HepG2 (cell line): ENCODE data around the gene SASH3. TPM values are rescaled to one million over a fixed set of nuclear protein-coding genes. Genes with fewer than 3 reads are reported as not detected.

Source experiments
- ATAC-seq: fragments of 200-7000 bp; cut with Tn5 transposase; 3 replicates; pipeline ENCODE4 v1.9.1; 2020; ENCODE audit warnings: mild to moderate bottlenecking, moderate library complexity
- BruUV-seq: library from RNA; stranded (reverse); fragments of 400-500 nt; replicated peaks from 2 replicates; lab custom pipeline; 2021; lab: Mats Ljungman, UMichigan
- CTCF ChIA-PET: fragments of 300-600 bp; formaldehyde crosslinking; extraction: SDS; loops from one replicate; lab custom pipeline; 2021; ENCODE audit warnings: low total read pairs, inconsistent platforms, low intra/inter-chr PET ratio; lab: Yijun Ruan, JAX
- POLR2A ChIA-PET: fragments of 350-600 bp; sonication (Branson Sonifier 250); formaldehyde crosslinking; loops from one replicate; lab custom pipeline; 2020; ENCODE audit warnings: antibody characterized with exemption, inconsistent platforms; lab: Yijun Ruan, JAX
- DNase-seq: peaks from one replicate; pipeline ENCODE4 v3.0.0-alpha.2; 2015; ENCODE audit warnings: low spot score
- FAIRE-seq: peaks from 3 replicates; lab custom pipeline; 2011; peaks lifted over from hg19 to GRCh38; lab: Jason Lieb, UNC
- H2AFZ ChIP-seq: one replicate; pipeline ENCODE4 v1.6.1; 2011; ENCODE audit warnings: low read length, inconsistent platforms
- H3K27ac ChIP-seq: fragments of 300-600 bp; 3 replicates; pipeline ENCODE4 v1.8.0; 2011; ENCODE audit warnings: mixed run types, mild to moderate bottlenecking, mixed read lengths, low read length, inconsistent platforms; ENCODE audit not compliant: insufficient read depth; ENCODE audit errors: extremely low read length
- H3K27me3 ChIP-seq, 2 experiments: fragments of 200-600 bp in 1 of 2; 2 replicates in 1 of 2; 3 replicates in 1 of 2; pipeline versions ENCODE4 v1.6.0 to v1.8.0; 2011; ENCODE audit warnings: low read length in 2 of 2, mild to moderate bottlenecking in 2 of 2, moderate library complexity in 2 of 2, inconsistent platforms in 1 of 2; ENCODE audit not compliant: insufficient read depth in 2 of 2, control insufficient read depth in 1 of 2
- H3K36me3 ChIP-seq, 2 experiments: fragments of 200-600 bp in 1 of 2; replicated peaks in 1 of 2; 2 replicates in 1 of 2; 3 replicates in 1 of 2; pipeline versions ENCODE4 v1.5.1 to v1.8.0; 2011; ENCODE audit warnings: low read length in 2 of 2, inconsistent platforms in 1 of 2; ENCODE audit not compliant: insufficient read depth in 2 of 2, control insufficient read depth in 1 of 2
- H3K4me1 ChIP-seq: 2 replicates; pipeline ENCODE4 v1.5.1; 2012; ENCODE audit warnings: low read length, inconsistent platforms; ENCODE audit not compliant: insufficient read depth
- H3K4me2 ChIP-seq: 2 replicates; pipeline ENCODE4 v1.6.0; 2011; ENCODE audit warnings: low read depth, low read length, inconsistent platforms
- H3K4me3 ChIP-seq, 3 experiments: fragments of 200-600 bp in 1 of 3; sonication (generic), shearing (Covaris generic) in 1 of 3; replicated peaks in 1 of 3; 2 replicates each; pipeline ENCODE4 v1.5.1; 2011 to 2016; ENCODE audit warnings: low read length in 3 of 3, inconsistent platforms in 2 of 3, low read depth in 2 of 3, mild to moderate bottlenecking in 2 of 3, control low read depth in 1 of 3, mixed read lengths in 1 of 3; ENCODE audit not compliant: insufficient read depth in 1 of 3
- H3K79me2 ChIP-seq: one replicate; pipeline ENCODE4 v1.6.1; 2011; ENCODE audit warnings: low read length, inconsistent platforms; ENCODE audit not compliant: insufficient read depth
- H3K9ac ChIP-seq: 2 replicates; pipeline ENCODE4 v1.6.0; 2011; ENCODE audit warnings: mild to moderate bottlenecking, low read depth, low read length, inconsistent platforms; ENCODE audit not compliant: insufficient read depth
- H3K9me3 ChIP-seq: 2 replicates; pipeline ENCODE4 v1.5.1; 2012; ENCODE audit warnings: mild to moderate bottlenecking, low read length
- H4K20me1 ChIP-seq: 2 replicates; pipeline ENCODE4 v1.6.0; 2011; ENCODE audit warnings: inconsistent platforms, mild to moderate bottlenecking, low read length, moderate library complexity; ENCODE audit not compliant: insufficient read depth
- FOXK1 ChIP-seq: sonication (generic); formaldehyde crosslinking; IDR thresholded peaks from 2 replicates; pipeline ENCODE4 v1.4.0; 2020; ENCODE audit warnings: low read depth, missing genetic modification reagents, borderline replicate concordance
- SMYD3 ChIP-seq: sonication (generic); formaldehyde crosslinking; IDR thresholded peaks from 2 replicates; pipeline ENCODE4 v1.8.1; 2023; ENCODE audit warnings: mild to moderate bottlenecking, missing genetic modification reagents
- ZNF10 ChIP-seq: sonication (generic); formaldehyde crosslinking; IDR thresholded peaks from 2 replicates; pipeline ENCODE4 v1.4.0; 2020; ENCODE audit warnings: mild to moderate bottlenecking, low read depth, missing genetic modification reagents, borderline replicate concordance
- WGBS: methylation state at CpG from one replicate; pipeline ENCODE4 v1.1.6; 2017; ENCODE audit warnings: low lambda C conversion rate; 5-methylcytosine and 5-hydroxymethylcytosine counted together
- in situ Hi-C: cut with HindIII; loops from 2 replicates; pipeline ENCODE4 v1.10.0; 2017; ENCODE audit warnings: low pct_unique_long_range_greater_than_20kb; ENCODE audit not compliant: extremely low pct_ligation_motif_present
- intact Hi-C: fragments of 100-400 bp; cut with micrococcal nuclease; formaldehyde crosslinking; loops from one replicate; pipeline ENCODE4 v1.10.0; 2022; ENCODE audit not compliant: unreplicated experiment
- polyA plus RNA-seq, 8 experiments: library from polyadenylated mRNA; depleted of rRNA in 3 of 8; stranded (reverse) in 7 of 8; unstranded in 1 of 8; fragments of >200 nt; fragmentation: Illumina TruSeq in 4 of 8; extraction: Trizol in 4 of 8; gene quantifications; 2 replicates each; pipeline versions ENCODE4 v1.2.1 to v1.2.3, GENCODE V29; 2011 to 2016; ENCODE audit warnings: low read depth in 4 of 8, missing spikeins in 1 of 8, mixed read lengths in 1 of 8; ENCODE audit not compliant: insufficient read depth in 1 of 8
- total RNA-seq, 5 experiments: library from RNA; depleted of rRNA; stranded (reverse); fragments of >200 nt; fragmentation: Illumina TruSeq; extraction: Trizol; gene quantifications; 2 replicates each; pipeline ENCODE4 v1.2.3, GENCODE V29; 2016; ENCODE audit warnings: low read depth in 1 of 5

Gene SASH3
- total and polyA plus RNA-seq, 2 of the 13 experiments (the other 11 are each of a cell fraction or from before 2014, with no cell fraction given), result 0.08 TPM; not detected in 1

DNA sequence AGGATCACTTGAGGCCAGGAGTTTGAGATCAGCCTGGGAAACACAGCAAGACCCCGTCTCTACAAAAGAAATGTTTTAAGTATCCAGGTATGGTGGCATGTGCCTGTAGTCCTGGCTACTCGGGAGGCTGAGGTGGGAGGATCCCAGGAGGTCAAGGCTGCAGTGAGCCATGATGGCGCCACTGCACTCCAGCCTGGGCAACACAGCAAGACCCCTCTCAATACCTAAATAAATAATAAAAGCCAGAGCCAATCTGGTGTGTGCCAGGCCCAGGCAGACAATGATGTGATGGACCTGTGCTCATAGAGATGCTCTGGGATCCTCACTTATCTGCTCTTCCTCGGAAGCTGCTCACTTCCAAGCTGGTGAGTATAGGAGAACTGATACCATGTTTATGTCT, 18.2 kb upstream of the SASH3 start:
- BruUV-seq, result no TSS peak
- DNase-seq, result no peak

GRCh38 chrX:129762448-129762847, 17.3 kb upstream of the SASH3 start:
- Histone ChIP-seq H2AFZ (no peak overlapping the region), H3K9me3 (no peaks in the 10 kb centered on the region), H3K27ac (no peak overlapping the region), H3K4me1 (no peaks in the 10 kb centered on the region), H3K27me3 (no peaks in the 10 kb centered on the region), H3K4me3 (no peak overlapping the region), H4K20me1 (no peaks in the 10 kb centered on the region), H3K36me3 (no peaks in the 10 kb centered on the region), H3K79me2 (no peaks in the 10 kb centered on the region), H3K4me2 (no peak overlapping the region), H3K9ac (no peak overlapping the region)
- CTCF ChIA-PET, result no interaction called here
- DNase-seq (no peak), ATAC-seq (no peak), FAIRE-seq (no peak)
- POLR2A ChIA-PET, result no interaction called here
- no TSS peak for BruUV-seq
- TF ChIP-seq FOXK1 (CRISPR knock-in tag) (no peak), ZNF10 (CRISPR knock-in tag) (no peak)
- intact Hi-C loops (no loop called here), in situ Hi-C loops (no loop called here)
- 48% methylated on average over 3 of the region's 3 CpGs for WGBS

More for the DNA sequence above, 18.2 kb upstream of the SASH3 start:
- intact Hi-C loops, result no loop called here
- no peak overlapping the region for H3K27ac ChIP-seq
- no peaks in the 10 kb centered on the region for H3K27me3 ChIP-seq
- H3K4me3 ChIP-seq, result no peak overlapping the region
- no CpG with 5 or more reads among the region's 4 CpGs for WGBS
- ChIA-PET CTCF (no interaction called here), POLR2A (no interaction called here)
- H4K20me1 ChIP-seq, result no peaks in the 10 kb centered on the region
- H3K4me2 ChIP-seq, result no peak overlapping the region
- H3K9ac ChIP-seq, result no peak overlapping the region
- TF ChIP-seq SMYD3 (CRISPR knock-in tag), result no peak
- no peak for FAIRE-seq
- H3K79me2 ChIP-seq, result no peaks in the 10 kb centered on the region
- no peak for ATAC-seq
- H3K4me1 ChIP-seq, result no peaks in the 10 kb centered on the region
- in situ Hi-C loops, result no loop called here
- no peak overlapping the region for H2AFZ ChIP-seq
- no peaks in the 10 kb centered on the region for H3K9me3 ChIP-seq
- H3K36me3 ChIP-seq, result no peaks in the 10 kb centered on the region
